Trophoblast cell (in vitro differentiated cells and primary cell): Measurements from ENCODE around the gene HPS3.

Experiments used
- DNase-seq, 2 donors: peaks; one replicate each; pipeline ENCODE4 v3.0.0-alpha.2; 2016
- H2AFZ ChIP-seq: 2 replicates; pipeline ENCODE4 v1.6.1; 2013; ENCODE audit warnings: low read length, moderate library complexity, mild to moderate bottlenecking; ENCODE audit not compliant: insufficient read depth, poor library complexity
- H2AK5ac ChIP-seq: 2 replicates; pipeline ENCODE4 v1.6.1; 2013; ENCODE audit warnings: mild to moderate bottlenecking, low read length
- H2BK120ac ChIP-seq: 2 replicates; pipeline ENCODE4 v1.6.1; 2013; ENCODE audit warnings: low read length, mild to moderate bottlenecking, moderate library complexity; ENCODE audit not compliant: insufficient read depth, poor library complexity
- H2BK12ac ChIP-seq: 2 replicates; pipeline ENCODE4 v1.6.1; 2013; ENCODE audit warnings: mild to moderate bottlenecking, low read length, moderate library complexity
- H2BK5ac ChIP-seq: 2 replicates; pipeline ENCODE4 v1.6.1; 2013; ENCODE audit warnings: low read length, low read depth, moderate library complexity, mild to moderate bottlenecking; ENCODE audit not compliant: poor library complexity
- H3K14ac ChIP-seq: 2 replicates; pipeline ENCODE4 v1.6.1; 2013; ENCODE audit warnings: mild to moderate bottlenecking, low read length
- H3K18ac ChIP-seq: 2 replicates; pipeline ENCODE4 v1.6.1; 2013; ENCODE audit warnings: mild to moderate bottlenecking, low read length
- H3K23ac ChIP-seq: 2 replicates; pipeline ENCODE4 v1.6.1; 2013; ENCODE audit warnings: low read length
- H3K27ac ChIP-seq: 2 replicates; pipeline ENCODE4 v1.5.1; 2013; ENCODE audit warnings: low read depth, mild to moderate bottlenecking, inconsistent platforms, low read length, moderate library complexity
- H3K27me3 ChIP-seq: 2 replicates; pipeline ENCODE4 v1.6.1; 2013; ENCODE audit warnings: inconsistent platforms, mild to moderate bottlenecking, low read length, moderate library complexity; ENCODE audit not compliant: insufficient read depth
- H3K36me3 ChIP-seq, 2 experiments: 1 replicate in 1 of 2; 2 replicates in 1 of 2; pipeline ENCODE4 v1.6.1; 2013; ENCODE audit warnings: low read length in 2 of 2, mild to moderate bottlenecking in 2 of 2, moderate library complexity in 1 of 2; ENCODE audit not compliant: insufficient read depth in 2 of 2, control insufficient read depth in 1 of 2
- H3K4ac ChIP-seq: 2 replicates; pipeline ENCODE4 v1.6.1; 2013; ENCODE audit warnings: low read depth, mild to moderate bottlenecking, low read length, moderate library complexity
- H3K4me1 ChIP-seq, 2 experiments: 1 replicate in 1 of 2; 2 replicates in 1 of 2; pipeline ENCODE4 v1.6.1; 2013; ENCODE audit warnings: low read length in 2 of 2, mild to moderate bottlenecking in 2 of 2, moderate library complexity in 1 of 2; ENCODE audit not compliant: insufficient read depth in 2 of 2, control insufficient read depth in 1 of 2
- H3K4me2 ChIP-seq: 2 replicates; pipeline ENCODE4 v1.6.1; 2013; ENCODE audit warnings: inconsistent platforms, mild to moderate bottlenecking, low read length, moderate library complexity
- H3K4me3 ChIP-seq: 2 replicates; pipeline ENCODE4 v1.5.1; 2013; ENCODE audit warnings: mild to moderate bottlenecking, low read depth, low read length, inconsistent platforms
- H3K79me1 ChIP-seq: one replicate; pipeline ENCODE4 v1.6.1; 2013; ENCODE audit warnings: low read length
- H3K79me2 ChIP-seq: 2 replicates; pipeline ENCODE4 v1.6.1; 2013; ENCODE audit warnings: low read length, mild to moderate bottlenecking; ENCODE audit not compliant: control insufficient read depth, insufficient read depth, poor library complexity
- H3K9ac ChIP-seq: 2 replicates; pipeline ENCODE4 v1.6.1; 2013; ENCODE audit warnings: mild to moderate bottlenecking, low read length
- H3K9me3 ChIP-seq: 2 replicates; pipeline ENCODE4 v1.6.1; 2013; ENCODE audit warnings: low read depth, mild to moderate bottlenecking, control low read depth, inconsistent platforms, low read length; ENCODE audit not compliant: insufficient read depth
- H4K12ac ChIP-seq: 2 replicates; pipeline ENCODE4 v1.6.1; 2013; ENCODE audit warnings: low read depth, mild to moderate bottlenecking, low read length, moderate library complexity
- H4K8ac ChIP-seq: 2 replicates; pipeline ENCODE4 v1.6.1; 2013; ENCODE audit warnings: low read depth, mild to moderate bottlenecking, low read length, moderate library complexity
- H4K91ac ChIP-seq: one replicate; pipeline ENCODE4 v1.6.1; 2013; ENCODE audit warnings: low read depth, mild to moderate bottlenecking, low read length, moderate library complexity
- WGBS: extraction: QIAGEN DNeasy Blood & Tissue Kit; methylation state at CpG from one replicate; pipeline ENCODE4 v1.1.7; 2013; ENCODE audit warnings: missing lambda C conversion rate; ENCODE audit not compliant: insufficient read length, insufficient coverage; ENCODE audit errors: extremely low coverage; 5-methylcytosine and 5-hydroxymethylcytosine counted together

Gene HPS3

GRCh38 chr3:149150436-149150835 lies 21.0 kb downstream of the HPS3 start:
- no peaks in the 10 kb centered on the region for H3K79me2 ChIP-seq
- no CpG with 5 or more reads among the region's 6 CpGs for WGBS
- no peak overlapping the region for H2BK12ac ChIP-seq
- H2AFZ ChIP-seq, result no peak overlapping the region
- H4K8ac ChIP-seq, result no peak overlapping the region
- H4K12ac ChIP-seq, result no peak overlapping the region
- H3K27me3 ChIP-seq, result no peaks in the 10 kb centered on the region
- peaks cover 1 to 2% of the 10 kb centered on the region in 2 experiments for H3K36me3 ChIP-seq
- H3K9ac ChIP-seq, result no peak overlapping the region
- no peak overlapping the region for H3K4ac ChIP-seq
- H3K9me3 ChIP-seq, result no peaks in the 10 kb centered on the region
- no peak overlapping the region for H2BK120ac ChIP-seq
- no peak overlapping the region for H4K91ac ChIP-seq
- H2BK5ac ChIP-seq, result no peak overlapping the region
- no peak overlapping the region for H3K4me3 ChIP-seq
- no peak overlapping the region for H3K23ac ChIP-seq
- H3K4me1 ChIP-seq, result peaks cover 7 to 8% of the 10 kb centered on the region in 2 experiments
- no peak overlapping the region for H3K4me2 ChIP-seq
- no peak overlapping the region for H2AK5ac ChIP-seq
- peaks cover 2% of the 10 kb centered on the region for H3K79me1 ChIP-seq
- DNase-seq, result no peak
- H3K27ac ChIP-seq, result no peak overlapping the region
- no peak overlapping the region for H3K18ac ChIP-seq
- H3K14ac ChIP-seq, result no peak overlapping the region

- DNase-seq, result no peak
- no peak overlapping the region for H3K18ac ChIP-seq
- peaks cover 1 to 2% of the 10 kb centered on the region in 2 experiments for H3K36me3 ChIP-seq
- no peak overlapping the region for H3K4me3 ChIP-seq
- H4K91ac ChIP-seq, result no peak overlapping the region
- H3K23ac ChIP-seq, result no peak overlapping the region
- no peak overlapping the region for H3K14ac ChIP-seq
- no peak overlapping the region for H2AFZ ChIP-seq
- no peak overlapping the region for H2BK5ac ChIP-seq
- H4K8ac ChIP-seq, result no peak overlapping the region
- no peaks in the 10 kb centered on the region for H3K79me2 ChIP-seq
- H3K79me1 ChIP-seq, result peaks cover 2% of the 10 kb centered on the region
- no peak overlapping the region for H3K4ac ChIP-seq
- no CpG with 5 or more reads among the region's 2 CpGs for WGBS
- no peak overlapping the region for H2AK5ac ChIP-seq
- H3K9me3 ChIP-seq, result no peaks in the 10 kb centered on the region
- H4K12ac ChIP-seq, result no peak overlapping the region
- no peak overlapping the region for H3K9ac ChIP-seq
- peaks cover 7 to 8% of the 10 kb centered on the region in 2 experiments for H3K4me1 ChIP-seq
- no peak overlapping the region for H2BK12ac ChIP-seq
- H3K4me2 ChIP-seq, result no peak overlapping the region
- H2BK120ac ChIP-seq, result no peak overlapping the region
- no peaks in the 10 kb centered on the region for H3K27me3 ChIP-seq
- H3K27ac ChIP-seq, result no peak overlapping the region
Observed at GRCh38 chr3:149151843-149152242, 22.4 kb downstream of the HPS3 start.

- H3K18ac ChIP-seq, result no peak overlapping the region
- no peak overlapping the region for H3K23ac ChIP-seq
- H3K4me2 ChIP-seq, result no peak overlapping the region
- no peak overlapping the region for H4K12ac ChIP-seq
- H3K36me3 ChIP-seq, result peaks cover 3 to 4% of the 10 kb centered on the region in 2 experiments
- H3K9me3 ChIP-seq, result no peaks in the 10 kb centered on the region
- no peak overlapping the region for H3K4ac ChIP-seq
- no peaks in the 10 kb centered on the region for H3K79me2 ChIP-seq
- H2BK120ac ChIP-seq, result peak overlapping the region; percentile 52
- peaks cover 2% of the 10 kb centered on the region for H3K79me1 ChIP-seq
- no peak overlapping the region for H3K27ac ChIP-seq
- H2AK5ac ChIP-seq, result peak overlapping the region; percentile 23
- H3K9ac ChIP-seq, result no peak overlapping the region
- no peak overlapping the region for H2AFZ ChIP-seq
- H2BK12ac ChIP-seq, result peak overlapping the region; percentile 27
- H4K8ac ChIP-seq, result no peak overlapping the region
- WGBS, result no CpG with 5 or more reads among the region's 2 CpGs
- no peaks in the 10 kb centered on the region for H3K27me3 ChIP-seq
- no peak overlapping the region for H3K14ac ChIP-seq
- no peak overlapping the region for H4K91ac ChIP-seq
- DNase-seq, result no peak
- H3K4me3 ChIP-seq, result no peak overlapping the region
- H2BK5ac ChIP-seq, result peak overlapping the region; percentile 36
- H3K4me1 ChIP-seq, result peaks cover 7 to 8% of the 10 kb centered on the region in 2 experiments
Observed at GRCh38 chr3:149152420-149152819, 23.0 kb downstream of the HPS3 start.

GRCh38 chr3:149153402-149153801 lies 24.0 kb downstream of the HPS3 start:
- no peaks in the 10 kb centered on the region for H3K27me3 ChIP-seq
- H2AK5ac ChIP-seq, result no peak overlapping the region
- H4K8ac ChIP-seq, result no peak overlapping the region
- no peak overlapping the region for H3K4me3 ChIP-seq
- DNase-seq, result no peak
- H3K23ac ChIP-seq, result no peak overlapping the region
- H4K12ac ChIP-seq, result no peak overlapping the region
- H3K36me3 ChIP-seq, result peaks cover 2 to 6% of the 10 kb centered on the region in 2 experiments
- H3K9me3 ChIP-seq, result no peaks in the 10 kb centered on the region
- no peak overlapping the region for H3K4me2 ChIP-seq
- no peak overlapping the region for H3K27ac ChIP-seq
- H2BK12ac ChIP-seq, result no peak overlapping the region
- H3K14ac ChIP-seq, result no peak overlapping the region
- H3K79me1 ChIP-seq, result peaks cover 2% of the 10 kb centered on the region
- H2AFZ ChIP-seq, result no peak overlapping the region
- no peaks in the 10 kb centered on the region for H3K79me2 ChIP-seq
- H3K4me1 ChIP-seq, result peaks cover 7 to 8% of the 10 kb centered on the region in 2 experiments
- no peak overlapping the region for H3K9ac ChIP-seq
- H3K18ac ChIP-seq, result no peak overlapping the region
- H2BK5ac ChIP-seq, result no peak overlapping the region
- H2BK120ac ChIP-seq, result no peak overlapping the region
- H3K4ac ChIP-seq, result no peak overlapping the region
- no peak overlapping the region for H4K91ac ChIP-seq
